Superior temporal gyrus (tissue), 1 donor: ENCODE measurements around the gene DCUN1D4.

Source experiments
- DNase-seq: peaks from one replicate; pipeline ENCODE4 v3.0.0-alpha.2; 2016; ENCODE audit errors: extremely low spot score

DCUN1D4 gene

GRCh38 chr4:51853027-51853682, 10.2 kb downstream of the DCUN1D4 start:
- no peak for DNase-seq

- no peak for DNase-seq
Measured at GRCh38 chr4:51855270-51855669, 12.3 kb downstream of the DCUN1D4 start.

GRCh38 chr4:51855751-51856150, 12.8 kb downstream of the DCUN1D4 start:
- no peak for DNase-seq

- no peak for DNase-seq
Measured at GRCh38 chr4:51858605-51859202, 15.8 kb downstream of the DCUN1D4 start.

GRCh38 chr4:51859476-51860031, 16.6 kb downstream of the DCUN1D4 start:
- DNase-seq, result no peak

- no peak for DNase-seq
Measured at GRCh38 chr4:51862199-51862598, 19.2 kb downstream of the DCUN1D4 start.

GRCh38 chr4:51862781-51863180, 19.8 kb downstream of the DCUN1D4 start:
- no peak for DNase-seq

- DNase-seq, result no peak
Measured at GRCh38 chr4:51865717-51866116, 22.8 kb downstream of the DCUN1D4 start.

GRCh38 chr4:51866835-51867234, 23.9 kb downstream of the DCUN1D4 start:
- DNase-seq, result no peak

GRCh38 chr4:51867689-51868448, 24.9 kb downstream of the DCUN1D4 start:
- no peak for DNase-seq

GRCh38 chr4:51868449-51868847, 25.5 kb downstream of the DCUN1D4 start:
- DNase-seq, result no peak

- no peak for DNase-seq
Measured at GRCh38 chr4:51870441-51871188, 27.7 kb downstream of the DCUN1D4 start.

- DNase-seq, result no peak
Measured at GRCh38 chr4:51872283-51872997, 29.5 kb downstream of the DCUN1D4 start.

- no peak for DNase-seq
Measured at GRCh38 chr4:51874551-51874950, 31.6 kb downstream of the DCUN1D4 start.

GRCh38 chr4:51878431-51878830, 35.5 kb downstream of the DCUN1D4 start:
- DNase-seq, result no peak

GRCh38 chr4:51880016-51880915, 37.3 kb downstream of the DCUN1D4 start:
- DNase-seq, result no peak

GRCh38 chr4:51884055-51884454, 41.1 kb downstream of the DCUN1D4 start:
- DNase-seq, result no peak

- DNase-seq, result no peak
Measured at GRCh38 chr4:51884606-51885005, 41.7 kb downstream of the DCUN1D4 start.

GRCh38 chr4:51885363-51885762, 42.4 kb downstream of the DCUN1D4 start:
- no peak for DNase-seq

GRCh38 chr4:51890760-51891159, 47.8 kb downstream of the DCUN1D4 start:
- DNase-seq, result no peak
